Epithelial cell of prostate (primary cell): Measurements from ENCODE around the gene ABHD17A.
A peak's percentile ranks its signal among the peaks of the same experiment; 100 is the strongest.
"Not testable (repeated sequence)": the region's sequence is repeated elsewhere in the genome, so short reads cannot be mapped to it uniquely, and the experiment has no call there.

Source experiments
- DNase-seq: peaks from one replicate; pipeline ENCODE4 v3.0.0-alpha.2; 2011; ENCODE audit warnings: low read depth, low spot score
- H3K27ac ChIP-seq: fragments of 450-650 bp; 2 replicates; pipeline ENCODE4 v1.5.1; 2017; ENCODE audit warnings: mild to moderate bottlenecking

ABHD17A gene

DNA sequence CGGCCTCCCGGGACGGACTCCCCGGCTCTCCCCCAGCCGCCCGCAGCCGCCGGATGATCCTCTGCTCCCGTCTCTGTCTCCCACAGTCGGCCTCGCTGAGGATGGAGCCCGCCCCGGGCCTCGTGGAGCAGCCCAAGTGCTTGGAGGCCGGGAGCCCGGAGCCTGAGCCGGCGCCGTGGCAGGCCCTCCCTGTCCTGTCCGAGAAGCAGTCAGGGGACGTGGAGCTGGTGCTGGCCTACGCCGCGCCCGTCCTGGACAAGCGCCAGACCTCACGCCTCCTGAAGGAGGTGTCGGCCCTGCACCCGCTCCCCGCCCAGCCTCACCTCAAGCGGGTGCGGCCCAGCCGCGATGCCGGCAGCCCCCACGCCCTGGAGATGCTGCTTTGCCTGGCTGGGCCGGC is 26.7 kb upstream of the ABHD17A start:
- H3K27ac ChIP-seq: no peak overlapping the region
- no peak for DNase-seq

DNA sequence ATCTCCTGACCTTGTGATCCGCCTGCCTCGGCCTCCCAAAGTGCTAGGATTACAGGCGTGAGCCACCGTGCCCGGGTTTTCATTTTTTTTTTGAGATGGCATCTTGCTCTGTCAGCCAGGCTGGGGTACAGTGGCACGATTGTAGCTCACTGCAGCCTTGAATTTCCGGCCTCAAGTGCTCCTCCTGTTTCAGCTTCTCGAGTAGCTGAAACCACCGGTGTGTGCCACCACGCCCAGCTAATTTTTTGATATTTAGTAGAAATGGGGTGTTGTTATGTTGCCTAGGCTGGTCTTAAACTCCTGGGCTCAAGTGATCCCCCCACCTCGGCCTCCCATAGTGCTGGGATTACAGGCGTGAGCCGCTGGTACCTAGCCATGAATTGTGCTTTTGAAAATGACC is 25.8 kb upstream of the ABHD17A start:
- no peak for DNase-seq
- no peak overlapping the region for H3K27ac ChIP-seq

DNA sequence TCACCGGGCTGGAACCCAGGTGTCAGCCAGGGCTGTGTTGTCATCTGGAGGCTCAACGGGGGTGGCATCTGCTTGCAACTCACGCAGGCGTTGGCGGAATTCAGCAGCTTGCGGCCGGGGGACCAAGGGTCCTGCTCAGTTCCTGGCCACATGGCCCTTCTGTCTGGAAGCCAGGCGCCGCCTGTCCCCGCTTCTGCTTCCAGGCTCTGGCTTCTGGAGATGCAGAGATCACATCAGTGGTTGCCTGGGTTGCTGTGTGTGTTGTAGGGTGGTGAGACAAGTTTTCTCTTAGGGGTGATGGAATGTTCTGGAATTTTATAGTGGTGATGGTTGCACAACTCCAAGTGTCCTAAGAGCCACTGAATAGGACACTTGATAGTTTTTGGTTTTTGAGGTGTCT is 24.9 kb upstream of the ABHD17A start:
- DNase-seq: no peak
- H3K27ac ChIP-seq: no peak overlapping the region

- H3K27ac ChIP-seq: no peak overlapping the region
- DNase-seq: no peak
Measured at GRCh38 chr19:1909761-1910080, 24.4 kb upstream of the ABHD17A start.

GRCh38 chr19:1908364-1908678 is 23.0 kb upstream of the ABHD17A start:
- no peak for DNase-seq
- H3K27ac ChIP-seq: peak overlapping the region; percentile 61

DNA sequence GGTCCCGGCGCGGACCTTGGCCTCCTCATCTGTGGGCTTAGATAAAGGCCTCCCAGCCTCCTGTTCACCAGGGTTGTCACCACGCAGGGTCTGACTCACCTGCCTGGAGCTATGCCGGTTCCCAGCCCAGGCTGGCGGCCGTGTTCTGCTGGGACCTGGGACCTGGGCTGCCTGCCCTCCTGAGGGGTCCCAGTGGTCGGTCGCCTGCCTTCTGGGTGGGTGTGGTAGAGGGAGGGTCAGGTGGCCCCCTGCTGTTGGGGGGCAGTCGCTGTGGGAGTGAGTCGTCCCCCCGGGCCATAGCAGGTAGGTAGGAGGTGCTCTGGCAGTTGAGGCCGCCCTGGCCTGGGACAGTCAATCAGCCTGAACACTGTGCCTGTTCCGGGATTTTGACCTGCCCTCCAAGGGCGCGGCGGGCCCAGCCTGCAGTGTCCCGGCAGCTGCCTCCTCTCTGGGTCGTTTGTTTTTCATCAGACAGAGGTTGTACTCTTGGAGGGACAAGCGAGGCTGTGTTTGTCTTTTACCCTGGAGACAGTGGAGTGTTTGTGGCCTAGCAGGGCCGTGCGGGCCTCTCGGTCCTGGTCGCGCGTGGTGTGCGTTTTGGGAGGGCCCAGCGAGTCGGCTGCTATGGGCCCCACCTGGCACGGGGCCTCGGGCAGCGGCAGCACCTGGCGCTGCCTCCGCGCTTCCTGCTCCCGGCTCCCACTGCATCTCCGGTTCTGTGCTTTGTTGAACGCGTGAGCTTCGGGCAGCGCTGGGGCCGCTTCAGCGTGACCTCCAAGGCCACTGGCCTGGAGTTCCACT is 22.5 kb upstream of the ABHD17A start:
- DNase-seq: no peak
- peak overlapping the region; percentile 61 for H3K27ac ChIP-seq

DNA sequence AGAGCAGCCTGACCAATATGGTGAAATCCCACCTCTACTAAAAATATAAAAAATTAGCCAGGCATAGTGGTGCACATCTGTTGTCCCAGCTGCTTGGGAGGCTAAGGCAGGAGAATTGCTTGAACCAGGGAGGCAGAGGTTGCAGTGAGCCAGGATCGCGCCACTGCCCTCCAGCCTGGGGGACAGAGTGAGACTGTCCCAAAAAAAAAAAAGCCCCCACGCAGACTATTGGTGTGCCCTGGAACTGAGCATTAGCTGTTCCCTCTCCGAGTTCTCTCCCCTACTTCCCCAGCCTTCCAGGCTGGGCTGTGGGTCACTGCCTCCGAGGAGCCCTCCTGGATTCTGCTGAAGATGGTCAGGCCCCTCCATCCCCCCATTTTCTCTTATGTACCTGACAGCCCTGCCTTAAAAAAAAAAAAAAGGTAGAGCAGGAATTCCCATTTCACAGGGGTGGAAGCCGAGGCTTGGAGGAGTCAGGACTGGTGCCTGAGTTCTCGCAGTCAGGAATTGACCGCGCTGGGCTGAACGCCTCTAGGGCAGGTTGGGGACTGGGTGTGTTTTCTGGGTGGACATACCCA is 21.8 kb upstream of the ABHD17A start:
- no peak for DNase-seq
- peak overlapping the region; percentile 61 for H3K27ac ChIP-seq

DNA sequence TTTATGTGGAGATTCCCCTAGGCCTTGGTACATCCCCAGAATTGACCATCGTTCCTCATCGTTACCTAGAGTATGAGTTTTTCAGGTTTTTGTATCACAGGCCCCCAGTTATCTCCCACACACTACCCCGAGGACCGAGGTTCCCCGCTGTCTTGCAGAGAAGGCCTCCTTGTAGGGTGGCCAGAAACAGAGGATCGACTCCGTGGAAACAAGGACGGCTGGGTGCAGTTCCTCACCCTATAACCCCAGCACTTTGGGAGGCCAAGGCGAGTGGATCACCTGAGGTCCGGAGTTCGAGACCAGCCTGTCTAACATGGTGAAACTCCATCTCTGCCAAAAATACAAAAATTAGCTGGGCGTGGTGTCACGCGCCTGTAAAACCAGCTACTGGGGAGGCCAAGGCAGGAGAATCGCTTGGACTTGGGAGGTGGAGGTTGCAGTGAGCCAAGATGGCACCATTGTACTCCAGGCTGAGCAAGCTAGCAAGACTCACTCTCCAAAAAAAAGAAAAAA is 20.6 kb upstream of the ABHD17A start:
- peak overlapping the region; percentile 86 for H3K27ac ChIP-seq
- DNase-seq: no peak

DNA sequence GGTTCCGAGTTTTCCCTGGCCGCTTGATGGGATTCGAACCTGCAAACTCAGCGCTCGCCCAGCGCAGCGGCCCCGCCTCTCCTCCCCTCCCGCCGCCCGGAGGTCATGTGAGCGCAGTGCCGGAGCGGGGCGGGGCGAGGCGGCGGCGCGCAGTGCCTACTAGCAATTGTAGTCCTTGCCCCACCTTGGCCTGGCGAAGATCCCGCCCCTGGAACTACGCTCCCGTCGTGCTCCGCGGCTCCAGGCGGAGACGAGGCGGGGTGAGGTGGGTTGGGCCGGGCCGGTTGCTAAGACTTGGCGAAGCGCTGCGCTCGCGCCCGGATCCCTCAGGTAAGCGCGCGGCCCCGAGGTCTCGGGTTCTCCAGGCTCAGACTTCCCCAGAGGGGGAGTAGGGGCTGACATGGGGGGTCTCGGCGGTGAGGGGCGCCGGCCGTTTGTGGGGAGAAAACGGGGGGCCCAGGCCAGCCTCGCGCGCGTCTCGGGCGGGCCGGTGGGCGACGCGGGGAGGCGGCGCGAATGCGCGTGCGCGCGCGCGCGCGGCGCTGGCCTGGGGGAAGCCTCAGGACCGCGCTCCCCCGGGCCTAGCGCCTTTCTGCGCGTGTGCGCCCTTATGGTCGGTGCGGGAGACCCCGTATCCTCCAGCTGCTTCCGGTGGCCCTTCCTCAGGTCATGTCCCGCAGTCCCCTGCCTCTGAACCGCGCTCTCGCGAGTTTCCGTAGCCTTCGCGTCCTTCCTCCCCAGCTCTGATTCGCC is 20.0 kb upstream of the ABHD17A start, which contains the start of the genes ADAT3 and SCAMP4:
TSS of gene ADAT3 (plus strand) at position 290 of the 753 bp plus-strand sequence. CDS start 6,649 bp downstream, outside the sequence.
TSS of gene SCAMP4 (plus strand) at position 290 of the 753 bp plus-strand sequence. CDS start 9,621 bp downstream, outside the sequence.
- peak; percentile 98 for DNase-seq
- peak within 1 kb of the TSS; percentile 86 for H3K27ac ChIP-seq

DNA sequence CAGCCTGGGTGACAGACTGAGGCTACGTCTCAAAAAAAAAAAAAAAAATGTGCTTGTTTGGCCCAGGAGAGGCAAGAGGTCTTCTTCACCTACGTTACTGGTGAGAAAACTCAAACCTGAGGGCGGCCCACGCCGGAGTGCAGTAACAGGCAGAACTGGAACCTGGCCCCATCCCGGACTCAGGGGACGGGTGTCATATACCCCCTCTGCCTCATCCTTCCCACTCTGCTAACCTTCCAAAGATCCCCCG is 19.5 kb upstream of the ABHD17A start:
- H3K27ac ChIP-seq: peak overlapping the region; percentile 86
- no peak for DNase-seq

DNA sequence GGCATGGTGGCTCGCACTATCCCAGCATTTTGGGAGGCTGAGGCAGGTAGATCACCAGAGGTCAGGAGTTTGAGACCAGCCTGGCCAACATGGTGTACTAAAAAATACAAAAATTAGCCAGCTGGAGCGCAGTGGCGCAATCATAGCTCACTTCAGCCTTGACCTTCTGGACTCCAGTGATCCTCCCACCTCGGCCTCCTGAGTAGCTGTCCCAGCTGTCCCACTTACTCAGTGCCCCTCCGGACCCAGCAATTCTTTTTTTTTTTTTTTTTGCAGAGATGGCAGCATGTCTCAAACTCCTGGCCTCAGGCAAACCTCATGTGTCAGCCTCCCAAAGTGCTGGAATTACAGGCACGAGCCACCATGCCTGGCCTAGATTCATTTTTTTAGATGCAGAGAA is 17.6 kb upstream of the ABHD17A start:
- no peak for DNase-seq
- H3K27ac ChIP-seq: no peak overlapping the region

DNA sequence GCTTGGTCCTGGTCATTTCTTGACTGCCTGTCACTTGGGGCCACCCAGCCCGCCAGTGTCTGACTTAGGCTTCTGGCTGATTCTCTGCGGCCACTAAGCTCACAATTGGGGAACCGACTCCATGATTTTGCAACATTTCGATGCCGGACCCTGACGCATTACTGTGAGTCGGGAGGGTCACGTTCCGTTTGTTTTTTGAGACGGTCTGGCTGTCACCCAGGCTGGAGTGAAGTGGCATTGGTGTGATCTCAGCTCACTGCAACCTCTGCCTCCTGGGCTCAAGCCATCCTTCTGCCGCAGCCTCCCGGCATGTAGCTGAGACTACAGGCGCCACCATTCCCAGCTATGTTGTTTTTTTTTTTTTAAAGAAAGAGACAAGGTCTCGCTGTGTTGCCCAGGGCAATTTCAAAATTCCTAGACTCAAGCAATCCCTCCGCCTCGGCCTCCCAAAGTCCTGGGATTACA is 16.7 kb upstream of the ABHD17A start:
- DNase-seq: no peak
- H3K27ac ChIP-seq: no peak overlapping the region

DNA sequence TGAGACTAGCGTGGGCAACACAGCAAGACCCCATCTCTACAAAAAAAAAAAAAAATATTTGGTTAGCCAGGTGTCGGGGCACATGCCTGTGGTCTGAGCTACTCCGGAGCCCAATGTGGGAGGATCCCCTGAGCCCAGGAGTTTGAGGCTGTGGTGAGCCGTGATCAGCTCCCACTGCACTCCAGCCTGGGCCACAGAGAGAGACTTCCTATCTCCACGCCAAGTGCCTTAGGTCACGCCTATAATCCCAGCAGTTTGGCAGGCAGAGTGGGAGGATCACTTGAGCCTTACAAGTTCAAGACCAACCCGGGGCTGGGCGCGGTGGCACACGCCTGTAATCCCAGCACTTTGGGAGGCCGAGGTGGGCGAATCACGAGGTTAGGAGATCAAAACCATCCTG is 11.2 kb upstream of the ABHD17A start:
- no peak overlapping the region for H3K27ac ChIP-seq

DNA sequence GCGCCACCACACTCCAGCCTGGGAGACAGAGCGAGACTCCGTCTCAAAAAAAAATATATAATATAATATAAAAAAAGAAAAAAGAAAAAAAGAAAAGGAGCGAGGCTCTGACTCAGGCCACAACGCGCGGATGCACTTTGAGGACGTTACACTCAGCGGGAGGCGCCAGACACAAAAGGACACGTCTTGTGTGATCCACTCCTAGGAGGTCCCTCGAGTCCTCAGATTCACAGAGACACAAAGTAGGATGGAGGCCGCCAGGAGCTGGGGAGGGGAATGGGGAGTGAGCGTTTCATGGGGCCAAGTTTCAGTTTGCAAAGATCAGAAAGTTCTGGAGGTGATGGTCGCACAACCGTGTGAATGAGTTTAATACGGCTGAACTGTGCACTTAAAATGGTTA is 8.5 kb upstream of the ABHD17A start:
- no peak overlapping the region for H3K27ac ChIP-seq
- DNase-seq: no peak

More for the DNA sequence above, 11.2 kb upstream of the ABHD17A start:
- no peak for DNase-seq

- no peak overlapping the region for H3K27ac ChIP-seq
- no peak for DNase-seq
Measured at GRCh38 chr19:1889907-1890306, 4.6 kb upstream of the ABHD17A start.

GRCh38 chr19:1888385-1888784 is 3.1 kb upstream of the ABHD17A start:
- H3K27ac ChIP-seq: no peak overlapping the region

DNA sequence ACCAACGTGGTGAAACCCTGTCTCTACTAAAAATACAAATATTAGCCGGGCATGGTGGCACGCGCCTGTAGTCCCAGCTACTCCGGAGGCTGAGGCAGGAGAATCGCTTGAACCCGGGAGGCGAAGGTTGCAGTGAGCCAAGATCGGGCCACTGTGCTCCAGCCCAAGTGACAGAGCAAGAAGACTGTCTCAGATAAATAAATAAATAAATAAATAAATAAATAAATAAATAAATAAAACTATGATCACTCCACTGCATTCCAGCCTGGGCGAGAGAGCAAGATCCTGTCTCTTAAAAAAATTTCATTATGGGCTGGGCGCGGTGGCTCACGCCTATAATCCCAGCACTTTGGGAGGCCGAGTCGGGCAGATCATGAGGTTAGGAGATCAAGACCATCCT is 1.1 kb upstream of the ABHD17A start:
- DNase-seq, H3K27ac ChIP-seq: not testable (repeated sequence)

More at GRCh38 chr19:1888385-1888784, 3.1 kb upstream of the ABHD17A start:
- no peak for DNase-seq

DNA sequence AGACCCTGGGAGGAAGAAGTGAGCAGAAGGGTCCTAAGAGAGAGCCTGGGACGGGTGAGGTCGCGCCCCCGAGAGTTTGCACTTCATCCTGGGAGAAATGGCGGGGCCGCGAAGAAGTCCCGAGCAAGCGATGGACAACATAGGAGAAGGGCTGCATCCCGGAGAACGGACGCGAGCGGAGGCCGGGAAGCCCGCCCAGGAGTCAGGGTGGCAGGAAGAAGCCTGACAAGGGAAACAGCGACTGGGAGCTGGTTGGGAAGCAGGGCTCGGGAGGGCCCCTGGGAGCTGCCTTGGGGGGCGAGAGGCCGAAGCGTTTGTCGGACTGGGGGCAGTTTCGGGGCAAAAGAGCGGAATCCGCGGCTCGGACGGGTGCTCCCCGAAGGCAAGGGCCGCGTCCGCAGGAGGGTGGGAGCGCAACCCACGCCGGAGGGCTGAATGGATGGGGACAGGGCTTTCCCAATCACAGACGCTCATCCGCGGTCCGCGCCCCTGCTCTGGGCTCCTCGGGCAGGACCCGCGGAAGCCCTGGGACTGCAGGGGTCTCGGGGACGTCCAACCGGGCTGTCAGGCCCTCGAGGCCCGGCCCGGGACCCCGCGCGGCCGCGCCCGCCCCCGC is 469 bp downstream of the ABHD17A start:
- DNase-seq: no peak
- H3K27ac ChIP-seq: peak overlapping the region; percentile 64

DNA sequence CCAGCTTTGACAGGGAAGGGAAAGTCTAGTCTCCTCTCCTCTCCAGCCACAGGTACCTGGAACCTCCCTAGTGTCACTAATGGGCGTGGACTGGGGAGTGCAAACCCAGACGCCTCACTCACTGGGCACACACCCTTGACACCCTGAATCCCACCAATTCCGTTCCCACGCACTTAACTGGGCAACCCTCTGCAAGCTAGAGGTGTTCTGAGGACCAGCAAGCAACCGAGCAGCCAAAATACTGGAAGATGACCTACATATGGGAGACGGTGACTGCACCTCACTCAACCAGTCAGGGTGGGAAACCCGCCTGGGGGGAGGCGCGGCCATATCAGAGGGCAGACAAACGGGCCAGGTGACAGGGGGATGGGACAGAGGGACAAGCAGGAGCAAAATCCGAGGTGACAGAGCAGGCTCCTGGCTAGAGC is 991 bp downstream of the ABHD17A start:
- peak overlapping the region; percentile 64 for H3K27ac ChIP-seq
- no peak for DNase-seq

DNA sequence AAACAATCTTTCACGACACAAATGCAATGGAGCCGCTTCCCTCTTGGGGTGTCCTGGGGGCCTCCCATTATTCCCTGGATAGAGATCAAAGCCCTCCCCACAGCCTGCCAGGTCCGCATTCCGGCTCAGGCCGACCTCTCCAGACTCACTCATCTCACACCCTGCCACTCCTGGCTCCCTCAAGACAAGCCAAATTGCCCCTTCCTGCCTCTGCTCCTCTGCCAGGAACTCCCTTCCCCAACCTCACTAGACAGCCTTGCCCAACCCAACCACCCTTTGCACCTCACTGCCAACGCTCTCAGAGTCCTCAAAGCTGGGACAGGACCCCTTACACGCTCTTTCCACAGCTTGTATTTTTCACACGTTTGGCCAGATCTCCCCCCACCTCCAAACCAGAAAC is 1.5 kb downstream of the ABHD17A start:
- H3K27ac ChIP-seq: no peak overlapping the region
- DNase-seq: no peak
